AG04450 (cell line): ENCODE measurements around the gene CNKSR3. TPM values are rescaled to one million over a fixed set of nuclear protein-coding genes. Genes with fewer than 3 reads are reported as not detected.

ENCODE experiments used
- CTCF ChIA-PET: fragments of 300-600, 350-600 bp; formaldehyde crosslinking; extraction: SDS; loops from one replicate; lab custom pipeline; 2022; ENCODE audit warnings: antibody characterized with exemption, inconsistent platforms; lab: Charles Lee
- POLR2A ChIA-PET: fragments of 350-600 bp; formaldehyde crosslinking; extraction: SDS; loops from one replicate; lab custom pipeline; 2021; ENCODE audit warnings: antibody characterized with exemption, inconsistent platforms; lab: Yijun Ruan, JAX
- DNase-seq: peaks from one replicate; pipeline ENCODE4 v3.0.0-alpha.2; 2011; ENCODE audit warnings: low read depth, low spot score
- H3K27ac ChIP-seq: one replicate; pipeline ENCODE4 v1.5.1; 2012; ENCODE audit warnings: low read depth, low read length, control low read depth
- H3K27me3 ChIP-seq: one replicate; pipeline ENCODE4 v1.6.0; 2012; ENCODE audit warnings: low read length; ENCODE audit not compliant: control insufficient read depth, insufficient read depth
- H3K4me3 ChIP-seq: 2 replicates; pipeline ENCODE4 v1.5.1; 2011; ENCODE audit warnings: mild to moderate bottlenecking, low read depth, low read length, control low read depth
- H3K9me3 ChIP-seq: 2 replicates; pipeline ENCODE4 v1.5.1; 2012; ENCODE audit warnings: low read length; ENCODE audit not compliant: control insufficient read depth, insufficient read depth
- CTCF ChIP-seq: IDR thresholded peaks from 2 replicates; pipeline ENCODE4 v1.5.1; 2011; ENCODE audit warnings: low read depth, low read length, control low read depth, inconsistent platforms
- polyA plus RNA-seq: library from polyadenylated mRNA; depleted of rRNA; stranded (reverse); fragments of >200 nt; gene quantifications from 2 replicates; pipeline ENCODE4 v1.2.3, GENCODE V29; 2011

The CNKSR3 gene
- polyA plus RNA-seq, 1 experiment: 8.6 TPM

DNA sequence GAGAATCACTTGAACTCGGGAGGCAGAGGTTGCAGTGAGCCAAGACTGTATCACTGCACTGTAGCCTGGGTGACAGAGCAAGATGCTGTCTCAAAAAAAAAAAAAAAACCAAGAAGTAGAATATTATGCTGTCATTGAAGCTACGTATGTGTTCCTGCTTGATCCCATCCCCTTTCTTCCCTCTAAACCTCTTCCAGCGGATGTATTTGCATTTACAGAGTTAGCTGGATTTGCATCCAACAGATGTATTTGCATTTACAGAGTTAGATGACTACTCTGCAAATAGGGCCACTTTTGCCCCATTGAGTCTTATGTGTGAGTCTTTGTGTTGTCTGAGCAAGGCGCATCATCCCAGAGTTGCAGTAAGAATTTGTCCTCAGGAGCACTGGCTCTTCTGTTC is 128.9 kb downstream of the CNKSR3 start:
- ChIA-PET POLR2A (no interaction called here), CTCF (no interaction called here)
- no peak for TF ChIP-seq CTCF
- Histone ChIP-seq H3K9me3 (peaks cover 4% of the 10 kb centered on the region), H3K4me3 (no peak overlapping the region), H3K27ac (no peak overlapping the region), H3K27me3 (no peaks in the 10 kb centered on the region)
- no peak for DNase-seq

DNA sequence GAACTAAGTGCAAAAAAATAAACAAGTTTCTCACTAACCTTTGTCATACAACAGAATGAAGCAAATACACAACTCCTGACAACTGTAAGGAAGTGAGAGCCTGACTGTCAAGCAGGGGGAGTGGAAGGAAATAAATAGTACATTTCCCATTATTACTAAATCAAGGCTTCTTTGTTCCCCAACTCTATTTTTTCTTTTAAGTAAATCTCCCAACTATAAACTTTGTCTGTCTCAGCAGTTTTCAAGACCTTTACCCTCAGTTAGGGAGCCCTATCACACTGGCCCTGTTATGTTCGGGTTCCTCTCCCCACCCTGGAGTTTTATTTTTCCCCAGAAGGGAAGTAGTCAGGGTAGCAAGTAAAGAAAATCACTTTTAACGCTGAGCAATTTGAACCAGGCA is 129.7 kb downstream of the CNKSR3 start:
- no peak overlapping the region for H3K4me3 ChIP-seq
- ChIA-PET CTCF (no interaction called here), POLR2A (no interaction called here)
- DNase-seq: no peak
- no peaks in the 10 kb centered on the region for H3K27me3 ChIP-seq
- H3K9me3 ChIP-seq: peaks cover 4% of the 10 kb centered on the region
- no peak for TF ChIP-seq CTCF
- no peak overlapping the region for H3K27ac ChIP-seq

DNA sequence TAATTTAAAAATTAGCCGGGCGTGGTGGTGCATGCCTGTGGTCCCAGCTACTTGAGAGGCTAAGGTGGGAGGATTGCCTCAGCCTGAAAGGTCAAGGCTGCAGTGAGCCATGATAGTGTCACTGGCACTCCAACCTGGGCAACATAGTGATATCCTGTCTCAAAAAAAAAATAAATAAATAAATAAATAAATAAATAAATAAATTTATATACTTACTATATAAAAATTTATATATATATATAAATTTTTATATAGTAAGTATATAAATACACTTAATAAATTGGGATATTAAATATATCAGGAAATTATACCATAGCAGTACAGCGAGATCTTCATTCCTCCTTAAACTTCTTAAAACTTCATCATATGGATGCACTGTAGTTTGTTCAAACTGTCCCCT is 130.9 kb downstream of the CNKSR3 start:
- no peak for TF ChIP-seq CTCF
- H3K9me3 ChIP-seq: peaks cover 4% of the 10 kb centered on the region

DNA sequence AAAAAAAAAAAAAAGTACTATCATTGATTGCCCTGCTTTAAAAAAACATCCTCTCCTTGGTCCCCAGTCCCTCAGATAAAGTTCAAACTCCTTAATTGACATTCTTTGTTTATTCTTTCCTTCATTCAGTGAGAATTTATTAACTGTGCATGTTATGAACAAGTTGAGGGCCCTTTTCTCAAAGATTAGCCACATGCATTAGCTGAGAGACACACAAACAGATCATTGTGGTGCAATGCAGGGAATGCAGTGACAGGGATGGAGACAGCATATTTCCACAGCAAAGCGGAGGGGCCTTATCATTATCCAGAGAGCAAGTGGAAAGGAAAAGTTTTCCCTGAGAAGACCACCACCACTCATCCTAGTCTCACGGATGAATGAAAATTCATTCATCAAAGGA is 132.0 kb downstream of the CNKSR3 start:
- DNase-seq: no peak
- ChIA-PET POLR2A (no interaction called here), CTCF (interaction anchor here (0.6 kb wide), 1 partner anchor 194 kb away, joined by 3 read pairs; no protein-coding TSS in a partner anchor)
- Histone ChIP-seq H3K9me3 (peaks cover 4% of the 10 kb centered on the region), H3K27ac (no peak overlapping the region), H3K27me3 (no peaks in the 10 kb centered on the region), H3K4me3 (no peak overlapping the region)
- TF ChIP-seq CTCF: no peak

More for the DNA sequence above, 130.9 kb downstream of the CNKSR3 start:
- CTCF ChIA-PET: no interaction called here
- Histone ChIP-seq H3K27me3 (no peaks in the 10 kb centered on the region), H3K27ac (no peak overlapping the region), H3K4me3 (no peak overlapping the region)
- DNase-seq: no peak
- POLR2A ChIA-PET: no interaction called here

- Histone ChIP-seq H3K27me3 (no peaks in the 10 kb centered on the region), H3K27ac (no peak overlapping the region), H3K9me3 (no peaks in the 10 kb centered on the region), H3K4me3 (no peak overlapping the region)
- TF ChIP-seq CTCF: no peak
- POLR2A ChIA-PET: no interaction called here
- no peak for DNase-seq
- CTCF ChIA-PET: interaction anchor here (0.6 kb wide), 1 partner anchor 193 kb away, joined by 3 read pairs; no protein-coding TSS in a partner anchor
These were observed 132.8 kb downstream of the CNKSR3 start for GRCh38 chr6:154377726-154378125.
